GM19468 (cell line): ENCODE results near the gene SLC41A2.
A peak's percentile ranks its signal among the peaks of the same experiment; 100 is the strongest.
"Not testable (repeated sequence)": the region's sequence is repeated elsewhere in the genome, so short reads cannot be mapped to it uniquely, and the experiment has no call there.

Experiments used
- ATAC-seq: cut with Tn5 transposase; IDR thresholded peaks from one replicate; pipeline ENCODE4 v1.9.1; 2021; ENCODE audit warnings: mild to moderate bottlenecking, moderate library complexity, moderate number of reproducible peaks; ENCODE audit not compliant: unreplicated experiment; ENCODE audit errors: extremely low read depth

The SLC41A2 gene, protein sequence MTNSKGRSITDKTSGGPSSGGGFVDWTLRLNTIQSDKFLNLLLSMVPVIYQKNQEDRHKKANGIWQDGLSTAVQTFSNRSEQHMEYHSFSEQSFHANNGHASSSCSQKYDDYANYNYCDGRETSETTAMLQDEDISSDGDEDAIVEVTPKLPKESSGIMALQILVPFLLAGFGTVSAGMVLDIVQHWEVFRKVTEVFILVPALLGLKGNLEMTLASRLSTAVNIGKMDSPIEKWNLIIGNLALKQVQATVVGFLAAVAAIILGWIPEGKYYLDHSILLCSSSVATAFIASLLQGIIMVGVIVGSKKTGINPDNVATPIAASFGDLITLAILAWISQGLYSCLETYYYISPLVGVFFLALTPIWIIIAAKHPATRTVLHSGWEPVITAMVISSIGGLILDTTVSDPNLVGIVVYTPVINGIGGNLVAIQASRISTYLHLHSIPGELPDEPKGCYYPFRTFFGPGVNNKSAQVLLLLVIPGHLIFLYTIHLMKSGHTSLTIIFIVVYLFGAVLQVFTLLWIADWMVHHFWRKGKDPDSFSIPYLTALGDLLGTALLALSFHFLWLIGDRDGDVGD

GRCh38 chr12:104958001-104958804 is at the start of gene SLC41A2:
TSS of gene SLC41A2 (minus strand) at chr12:104958290. CDS start at chr12:104928527, 29,763 bp downstream.
- ATAC-seq: peak; percentile 42

DNA sequence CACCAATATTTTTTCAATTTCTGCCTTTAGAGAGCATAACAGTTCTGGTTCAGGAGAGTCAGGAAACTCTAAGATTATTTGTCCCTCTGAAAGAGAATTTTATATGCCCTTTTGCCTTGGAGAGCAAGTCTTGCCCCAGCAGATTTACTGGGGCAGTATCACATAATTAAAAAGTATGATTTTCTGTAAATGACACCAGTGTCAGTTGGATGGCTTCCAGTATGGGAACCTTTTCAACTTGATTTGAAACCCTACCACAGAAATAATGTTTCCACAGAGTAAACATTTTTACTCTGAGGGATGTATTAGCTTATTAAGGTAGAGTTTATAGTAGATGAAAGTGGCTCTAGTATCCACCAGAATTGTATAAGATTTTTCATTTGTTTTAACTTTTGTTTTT is 43.4 kb upstream of the SLC41A2 start:
- no peak for ATAC-seq

DNA sequence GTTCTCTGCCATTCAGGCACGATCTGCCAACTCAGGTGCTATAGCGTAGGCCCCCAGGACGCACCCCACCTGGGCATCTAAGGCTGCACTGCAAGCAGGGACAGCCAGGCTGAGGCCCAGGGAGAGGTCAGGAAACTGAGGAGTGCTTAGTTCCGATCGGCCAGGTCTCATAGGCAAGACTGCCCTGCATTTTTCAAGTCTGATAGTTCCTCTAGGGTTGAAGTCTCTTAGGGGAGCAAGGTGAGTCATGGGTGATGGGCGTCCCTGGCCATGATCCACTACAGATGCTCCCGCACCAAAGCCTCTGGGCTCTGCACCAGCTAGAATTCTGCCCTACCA is 41.2 kb upstream of the SLC41A2 start:
- no peak for ATAC-seq

DNA sequence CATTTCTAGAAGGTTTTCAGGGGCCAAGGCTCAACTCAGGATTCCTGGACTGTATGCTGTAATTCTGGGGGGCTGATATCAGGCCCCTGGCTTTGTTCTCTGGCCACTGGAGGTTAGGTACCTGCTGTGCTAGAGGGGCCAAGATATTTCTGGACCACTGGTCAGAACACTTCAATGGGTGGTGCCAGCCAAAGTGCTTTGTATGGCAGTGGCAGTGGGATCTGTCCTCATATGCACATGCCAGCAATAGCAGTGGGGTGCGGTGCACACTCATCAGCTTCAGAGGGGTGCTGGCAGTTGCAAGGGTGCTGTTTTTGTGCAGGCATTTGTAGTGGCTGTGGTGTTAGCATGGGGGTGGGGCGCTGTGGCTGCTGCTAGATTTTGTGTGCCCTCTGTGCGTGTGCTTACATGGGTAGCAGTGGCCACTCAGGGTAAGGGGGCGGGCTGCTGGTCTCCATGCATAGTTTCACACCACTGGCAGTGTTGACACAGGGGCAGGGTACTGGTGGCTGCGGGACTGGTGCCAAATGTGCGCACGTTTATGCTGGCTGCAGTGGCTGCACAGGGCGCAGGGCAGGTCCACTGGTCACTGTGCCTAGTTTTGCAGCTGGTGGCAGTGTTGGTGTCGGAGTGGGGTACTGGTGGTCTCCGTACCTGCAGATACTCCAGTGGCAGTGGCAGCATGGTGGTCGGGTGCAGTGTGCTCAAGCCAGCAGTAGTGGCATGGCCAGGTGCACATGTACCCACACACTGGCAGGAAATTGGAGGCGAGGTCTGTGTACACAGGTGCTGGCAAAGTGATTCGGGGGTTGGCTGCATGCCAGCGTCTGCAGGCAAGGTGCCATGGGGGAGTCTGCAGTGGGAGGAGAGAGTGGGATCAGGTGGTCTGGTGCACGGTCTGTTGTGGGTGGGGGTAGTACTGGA is 40.6 kb upstream of the SLC41A2 start:
- no peak for ATAC-seq

DNA sequence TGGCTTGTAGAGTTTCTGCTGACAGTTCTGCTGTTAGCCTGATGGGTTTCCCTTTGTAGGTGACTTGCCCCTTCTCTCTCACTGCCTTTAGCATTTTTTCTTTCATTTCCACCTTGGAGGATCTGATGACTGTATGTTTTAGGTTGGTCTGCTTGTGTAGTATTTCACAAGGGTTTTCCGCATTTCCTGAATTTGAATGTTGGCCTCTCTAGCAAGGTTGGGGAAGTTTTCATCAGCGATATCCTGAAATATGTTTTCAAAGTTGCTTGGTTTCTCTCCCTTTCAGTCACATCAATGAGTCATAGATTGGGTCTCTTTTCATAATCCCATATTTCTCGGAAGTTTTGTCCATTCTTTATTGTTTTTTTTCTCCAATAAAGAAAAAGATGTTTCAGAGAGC is 39.5 kb upstream of the SLC41A2 start:
- ATAC-seq: no peak

GRCh38 chr12:104994336-104994735 is 36.2 kb upstream of the SLC41A2 start:
- no peak for ATAC-seq

- no peak for ATAC-seq
Observed at GRCh38 chr12:104991565-104992128, 33.6 kb upstream of the SLC41A2 start.

GRCh38 chr12:104990950-104991349 is 32.9 kb upstream of the SLC41A2 start:
- no peak for ATAC-seq

- ATAC-seq: peak; percentile 86
Observed at GRCh38 chr12:104986022-104986941, 28.2 kb upstream of the SLC41A2 start, which contains the start of gene NOPCHAP1. TSS of gene NOPCHAP1 (plus strand) at chr12:104986316. CDS start at chr12:104986353, 37 bp downstream.

GRCh38 chr12:104985206-104985605 is 27.1 kb upstream of the SLC41A2 start:
- no peak for ATAC-seq

GRCh38 chr12:104977688-104978087 is 19.6 kb upstream of the SLC41A2 start:
- ATAC-seq: not testable (repeated sequence)

- no peak for ATAC-seq
Observed at GRCh38 chr12:104976703-104977102, 18.6 kb upstream of the SLC41A2 start.

DNA sequence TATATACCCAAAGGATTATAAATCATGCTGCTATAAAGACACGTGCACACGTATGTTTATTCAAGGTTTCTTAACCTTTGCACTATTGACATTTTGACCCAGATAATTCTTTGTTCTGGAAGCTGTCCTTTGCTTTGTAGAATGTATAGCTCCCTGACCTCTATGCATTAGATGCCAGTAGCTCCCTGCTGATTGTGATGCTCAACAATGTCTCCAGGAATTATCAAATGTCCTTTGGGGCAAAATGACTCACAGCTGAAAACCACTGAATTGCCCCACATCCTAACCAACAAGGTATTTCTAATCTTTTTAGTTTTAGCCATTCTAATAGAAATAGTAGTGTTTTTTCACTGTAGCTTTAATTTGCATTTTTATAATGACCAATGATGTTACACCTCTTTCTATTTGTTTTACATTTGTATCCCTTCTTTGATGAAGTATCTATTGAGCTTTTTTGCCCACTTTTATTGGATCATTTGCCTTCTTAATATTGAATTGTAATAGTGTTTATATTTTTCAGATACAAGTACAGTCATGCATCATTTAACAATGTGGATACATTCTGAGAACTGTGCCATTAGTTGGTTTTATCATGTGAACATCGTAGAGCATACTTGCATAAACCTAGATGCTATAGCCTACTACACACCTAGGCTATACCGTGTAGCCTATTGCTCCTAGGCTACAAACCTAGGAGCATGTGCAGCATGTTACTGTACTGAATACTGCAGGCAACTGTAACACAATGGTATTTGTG is 17.7 kb upstream of the SLC41A2 start:
- ATAC-seq: no peak

- peak; percentile 95 for ATAC-seq
Observed at GRCh38 chr12:104974626-104975290, 16.7 kb upstream of the SLC41A2 start.

- ATAC-seq: no peak
Observed at GRCh38 chr12:104973250-104973649, 15.2 kb upstream of the SLC41A2 start.

DNA sequence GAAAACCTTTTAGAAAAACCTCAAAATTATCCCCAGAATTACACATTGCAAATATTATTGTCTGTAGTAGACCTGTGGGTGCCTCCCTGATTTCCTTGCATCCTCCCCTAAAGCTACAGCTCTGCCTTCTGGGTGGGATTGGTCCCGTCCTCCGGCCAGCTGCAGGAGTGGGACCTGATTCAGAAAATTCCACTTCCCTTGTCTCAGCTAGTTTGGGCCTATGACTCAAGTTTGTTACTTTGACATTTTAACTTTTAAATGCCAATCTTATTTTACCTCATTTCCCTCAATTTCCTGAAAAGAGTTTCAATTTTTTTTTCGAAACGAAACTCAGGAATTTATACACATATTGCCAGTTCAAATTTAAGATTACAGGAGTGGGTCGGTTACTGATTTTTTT is 13.2 kb upstream of the SLC41A2 start:
- ATAC-seq: no peak

DNA sequence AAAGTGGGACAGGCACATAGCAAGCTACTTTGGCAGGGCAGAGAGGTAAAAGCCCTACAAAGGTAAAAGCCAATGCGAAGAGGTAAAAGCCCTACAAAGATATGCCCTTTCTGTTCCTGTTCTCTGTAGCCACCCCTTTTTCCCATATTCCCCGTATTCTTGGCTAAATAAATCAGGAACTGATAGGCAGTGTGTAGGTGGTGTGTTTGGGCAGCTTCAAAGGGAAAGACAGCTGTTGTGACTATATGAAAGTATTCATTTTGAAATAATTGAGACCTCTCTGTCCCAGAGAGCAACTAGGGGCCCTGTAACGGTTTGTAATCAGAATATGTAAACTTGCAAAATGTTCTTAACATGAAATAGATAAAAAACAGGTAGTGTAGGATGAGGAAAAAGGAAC is 11.3 kb upstream of the SLC41A2 start:
- ATAC-seq: no peak
